Activated naive CD4-positive, alpha-beta T cell treated with anti-CD3 and anti-CD28 coated beads, Interleukin-2, amount 50 U/mL, for 16 hours (primary cell): ENCODE data around the gene IZUMO3.
"Not testable (repeated sequence)": the region's sequence is repeated elsewhere in the genome, so short reads cannot be mapped to it uniquely, and the experiment has no call there.

Source experiments
- DNase-seq: peaks from one replicate; pipeline ENCODE4 v3.0.0-alpha.2; 2020

IZUMO3 gene, protein sequence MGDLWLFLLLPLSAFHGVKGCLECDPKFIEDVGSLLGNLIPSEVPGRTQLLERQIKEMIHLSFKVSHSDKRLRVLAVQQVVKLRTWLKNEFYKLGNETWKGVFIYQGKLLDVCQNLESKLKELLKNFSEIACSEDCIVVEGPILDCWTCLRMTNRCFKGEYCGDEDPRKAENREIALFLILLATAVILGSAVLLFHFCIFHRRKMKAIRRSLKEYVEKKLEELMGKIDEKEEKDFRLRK

DNA sequence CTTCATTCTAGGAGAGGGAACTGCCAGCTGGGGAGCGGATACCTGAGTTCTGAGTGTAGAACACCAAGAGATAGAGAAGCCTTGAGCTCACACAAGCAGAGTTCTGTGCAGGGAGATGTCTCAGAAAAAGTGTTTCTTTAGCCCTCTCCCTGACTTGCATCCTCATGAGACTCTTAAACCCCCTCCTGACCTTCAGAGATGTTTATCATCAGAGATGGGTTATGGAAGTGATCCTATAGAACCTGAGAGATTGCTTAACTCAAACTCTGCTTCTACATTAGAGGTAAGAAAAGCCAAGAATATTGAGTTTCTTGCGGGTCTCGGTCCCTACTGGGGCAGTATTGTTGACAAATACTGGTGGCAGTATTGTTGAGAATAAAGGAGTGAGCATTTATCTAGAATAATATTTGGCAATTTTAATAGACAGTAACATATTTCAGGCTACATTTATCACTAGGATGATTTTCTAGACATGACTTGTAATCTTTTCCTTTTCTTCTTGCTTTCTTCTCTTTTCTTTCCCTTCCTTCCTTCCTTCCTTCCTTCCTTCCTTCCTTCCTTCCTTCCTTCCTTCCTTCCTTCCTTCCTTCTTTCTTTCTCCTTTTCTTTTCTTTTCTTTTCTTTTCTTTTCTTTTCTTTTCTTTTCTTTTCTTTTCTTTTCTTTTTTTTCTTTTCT lies at the start of gene IZUMO3:
Gene IZUMO3, minus strand, starts transcription at position 51 of the 676 bp plus-strand sequence. CDS start 248 bp downstream, outside the sequence.
- no peak for DNase-seq

DNA sequence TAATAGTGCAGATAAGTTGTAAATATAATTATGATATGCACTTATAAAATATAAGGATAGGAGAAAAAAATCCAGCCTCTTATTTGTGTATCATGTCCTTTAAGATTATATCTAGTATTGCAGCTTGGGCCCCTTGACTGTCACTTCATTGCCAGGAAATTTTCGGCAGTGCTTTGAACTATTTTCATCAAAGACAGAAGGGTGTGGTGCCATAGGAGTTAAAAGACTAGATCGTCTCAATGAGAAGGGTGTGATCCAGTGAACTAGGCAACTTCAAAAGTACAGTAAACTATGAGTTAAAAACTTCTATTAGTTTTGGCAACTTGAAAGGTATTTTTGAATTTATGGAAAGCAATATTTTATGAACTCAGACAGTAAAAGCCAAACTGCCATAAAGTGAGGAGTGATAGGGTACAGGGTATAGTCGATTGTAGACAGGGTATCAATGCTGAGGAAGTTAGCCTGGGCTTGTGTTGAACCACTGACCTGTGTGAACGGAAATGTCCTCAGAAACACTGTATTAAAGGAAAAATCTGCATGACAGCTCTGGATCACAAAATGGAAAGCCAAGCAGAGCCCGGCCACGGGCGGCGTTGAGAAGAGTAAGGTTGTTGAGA lies 48.6 kb upstream of the IZUMO3 start:
- no peak for DNase-seq

DNA sequence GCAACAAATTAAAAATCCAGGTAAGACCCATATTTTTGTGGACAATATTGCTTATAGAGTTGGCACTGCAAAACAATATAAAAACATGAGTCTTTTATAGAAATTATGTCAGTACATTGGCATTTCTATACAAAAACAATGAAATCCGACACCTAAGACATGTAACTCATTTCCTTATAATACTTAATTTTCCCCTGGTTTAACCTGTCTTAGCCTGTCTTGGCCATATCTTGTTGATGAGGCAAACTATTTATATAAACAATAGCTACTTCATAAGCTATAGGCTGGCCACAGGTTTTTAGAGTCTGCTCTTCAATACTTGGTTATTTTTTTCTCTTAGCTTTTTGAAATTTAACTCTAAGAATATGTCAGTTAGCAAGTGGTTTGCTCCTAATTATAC lies 44.7 kb upstream of the IZUMO3 start:
- DNase-seq = no peak

DNA sequence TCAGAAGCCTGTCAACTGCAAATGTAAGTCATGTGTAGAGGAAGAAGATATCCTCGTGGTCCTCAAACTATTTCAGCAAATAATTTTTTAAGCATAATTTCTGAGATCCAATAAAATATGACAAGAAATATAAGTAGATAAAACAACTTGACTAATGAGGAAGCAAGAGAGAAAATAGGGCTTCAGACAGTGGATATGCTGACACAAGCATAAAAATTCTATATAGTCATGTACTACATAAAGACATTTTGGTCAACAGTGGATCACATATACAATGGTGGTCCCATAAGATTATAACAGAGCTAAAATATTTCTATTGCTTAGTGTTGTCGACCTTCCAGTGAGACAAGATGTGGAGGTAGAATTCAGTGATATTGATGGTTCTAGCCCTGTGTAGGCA lies 42.2 kb upstream of the IZUMO3 start:
- DNase-seq = no peak

DNA sequence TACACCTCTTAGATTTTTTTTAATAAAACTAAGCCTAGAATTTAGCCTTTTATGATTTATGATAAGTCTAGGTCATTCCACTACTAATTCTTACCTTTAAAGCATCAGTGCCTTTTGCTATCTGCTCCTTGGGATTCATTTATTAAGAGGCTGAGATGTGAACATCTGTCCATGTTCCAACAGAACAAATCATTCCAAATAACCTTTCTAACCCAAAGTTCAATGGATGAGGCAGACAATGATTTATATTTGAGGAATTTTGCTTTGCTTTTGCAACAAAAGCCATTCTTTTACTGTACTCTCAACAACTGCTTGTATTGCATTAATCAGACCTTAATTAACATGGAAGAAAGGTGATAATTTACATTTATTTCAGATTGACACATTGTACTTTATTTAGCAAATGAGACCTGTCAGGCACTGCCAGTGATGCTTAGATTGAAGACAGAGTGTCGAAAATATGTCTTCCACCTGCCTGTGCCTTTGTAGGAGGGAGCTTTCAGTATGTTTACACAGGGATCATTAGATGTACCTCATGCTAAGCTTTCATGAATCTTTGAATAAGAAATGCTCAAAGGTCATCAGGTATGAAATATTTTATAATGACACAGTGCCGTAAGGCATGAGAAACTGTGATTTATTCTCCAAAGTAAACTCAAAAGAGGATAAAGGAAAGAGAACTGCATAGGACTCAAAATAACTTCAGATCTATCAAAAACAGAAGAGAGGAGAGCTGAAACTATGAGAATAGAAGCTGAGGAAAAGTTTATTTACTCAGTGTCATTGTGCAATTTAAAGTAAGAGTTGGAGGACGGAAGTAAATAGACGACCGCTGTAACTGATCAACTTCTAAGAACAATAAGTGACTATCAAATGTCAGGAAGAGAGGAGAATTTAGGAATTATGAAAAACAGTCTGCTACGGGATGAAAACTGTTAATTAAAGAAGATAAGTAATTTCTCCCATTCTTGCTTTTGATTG lies 36.7 kb upstream of the IZUMO3 start:
- no peak for DNase-seq

DNA sequence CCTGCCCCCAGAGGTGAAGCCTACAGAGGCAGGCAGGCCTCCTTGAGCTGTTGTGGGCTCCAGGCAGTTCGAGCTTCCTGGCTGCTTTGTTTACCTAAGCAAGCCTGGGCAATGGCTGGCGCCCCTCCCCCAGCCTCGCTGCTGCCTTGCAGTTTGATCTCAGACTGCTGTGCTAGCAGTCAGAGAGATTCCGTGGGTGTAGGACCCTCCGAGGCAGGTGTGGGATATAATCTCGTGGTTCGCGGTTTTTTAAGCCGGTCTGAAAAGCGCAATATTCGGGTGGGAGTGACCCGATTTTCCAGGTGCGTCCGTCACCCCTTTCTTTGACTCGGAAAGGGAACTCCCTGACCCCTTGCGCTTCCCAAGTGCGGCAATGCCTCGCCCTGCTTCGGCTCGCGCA lies 34.3 kb upstream of the IZUMO3 start:
- DNase-seq = not testable (repeated sequence)

DNA sequence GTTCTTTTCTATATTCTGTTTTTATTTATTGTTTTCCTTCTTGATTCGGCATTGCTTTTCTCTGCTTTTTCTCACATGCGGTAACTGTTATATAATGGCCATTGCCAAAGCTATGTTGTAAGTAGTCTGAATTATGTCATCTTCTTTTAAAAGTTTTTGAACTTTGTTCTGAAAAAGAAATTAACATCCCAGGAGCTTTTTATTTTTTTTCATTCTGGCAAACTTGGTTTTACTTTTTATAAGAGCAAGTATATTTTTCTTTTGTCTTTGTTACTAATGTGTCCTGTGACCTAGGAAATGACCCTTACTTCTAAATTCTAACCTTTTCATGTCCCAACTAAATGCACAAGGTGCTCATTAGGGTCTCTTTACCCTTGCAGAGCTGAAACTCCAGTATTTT lies 26.7 kb upstream of the IZUMO3 start:
- no peak for DNase-seq

DNA sequence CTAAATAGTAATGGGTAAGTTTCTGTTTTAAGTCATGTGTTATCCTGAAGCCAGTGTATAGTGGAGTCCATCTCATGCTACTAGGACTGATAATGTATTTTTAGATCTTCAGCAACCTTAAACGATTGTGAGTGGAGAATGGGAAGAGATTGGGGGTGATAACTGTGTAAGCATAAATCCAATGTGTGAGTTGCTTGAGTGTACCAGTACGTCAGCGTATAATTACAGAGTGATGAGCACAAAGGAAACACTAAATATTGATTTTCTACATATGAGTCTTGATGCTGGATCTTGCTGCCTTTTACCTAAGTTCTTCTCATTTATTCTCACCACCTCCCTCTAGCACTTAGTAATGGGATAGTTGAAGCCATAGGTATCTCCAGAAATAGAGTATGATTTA lies 16.3 kb upstream of the IZUMO3 start:
- no peak for DNase-seq

DNA sequence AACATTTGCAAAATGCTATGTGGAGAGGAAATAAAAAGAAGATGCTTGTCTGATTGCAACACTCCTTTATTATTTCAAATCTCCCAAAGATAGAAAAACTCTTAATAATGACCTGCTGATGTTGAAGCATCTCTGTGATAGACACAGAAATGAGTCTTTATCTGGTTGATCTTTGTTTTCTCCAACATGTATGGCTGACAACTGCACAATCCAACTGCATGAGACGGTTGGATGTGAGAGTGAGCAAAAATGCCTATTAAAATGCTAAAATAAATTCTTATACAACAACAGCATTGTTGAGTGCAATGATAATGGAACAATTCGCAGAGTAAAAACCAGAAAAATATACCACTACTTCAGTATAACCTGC lies 7.5 kb upstream of the IZUMO3 start:
- no peak for DNase-seq

DNA sequence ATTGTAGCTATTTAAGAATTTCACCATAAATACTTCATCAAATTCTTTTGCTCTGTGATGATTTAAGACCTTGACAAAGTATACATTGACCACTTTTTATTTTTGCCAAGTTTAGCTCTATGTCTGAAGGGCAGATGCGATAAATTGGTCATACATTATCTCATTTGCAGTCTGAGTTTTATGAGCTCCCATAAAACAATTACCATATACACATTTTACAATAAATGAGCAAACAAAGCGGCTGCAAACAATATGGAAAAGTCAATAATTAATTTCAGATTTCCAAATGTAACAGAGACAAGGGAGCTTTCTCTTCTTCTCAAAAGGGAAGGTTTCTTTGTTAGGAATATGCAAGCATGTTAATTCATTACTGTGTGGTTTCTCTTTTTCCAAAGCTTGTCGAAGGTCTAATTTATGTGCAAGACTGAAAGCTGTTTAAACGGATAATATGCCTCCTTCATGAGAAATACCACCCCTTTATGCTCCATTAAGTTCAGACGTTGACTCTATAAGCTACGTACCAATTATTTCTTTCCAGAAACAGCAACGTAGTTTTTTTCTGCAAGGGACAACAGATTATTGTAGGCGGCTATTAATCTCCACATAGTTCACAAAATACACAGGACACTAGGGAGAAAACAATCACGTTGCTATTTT lies 7.0 kb upstream of the IZUMO3 start:
- DNase-seq = no peak

DNA sequence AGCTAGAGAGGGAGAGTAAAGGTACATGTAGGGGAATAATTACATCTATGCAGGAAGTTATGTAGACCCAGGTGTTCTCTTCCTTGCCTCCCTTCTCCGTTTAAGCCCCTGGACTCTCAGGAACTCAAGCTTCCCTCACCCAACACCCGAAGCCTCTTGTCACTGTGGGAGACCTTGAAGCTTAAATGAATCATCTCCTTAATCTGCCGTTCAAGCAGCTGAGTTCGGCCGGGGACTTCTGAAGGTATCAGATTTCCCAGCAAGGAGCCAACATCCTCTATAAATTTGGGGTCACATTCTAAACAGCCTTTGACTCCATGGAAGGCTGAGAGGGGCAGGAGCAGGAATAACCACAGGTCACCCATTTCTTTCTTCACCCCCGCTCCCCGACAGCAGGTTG lies 412 bp downstream of the IZUMO3 start:
- no peak for DNase-seq

DNA sequence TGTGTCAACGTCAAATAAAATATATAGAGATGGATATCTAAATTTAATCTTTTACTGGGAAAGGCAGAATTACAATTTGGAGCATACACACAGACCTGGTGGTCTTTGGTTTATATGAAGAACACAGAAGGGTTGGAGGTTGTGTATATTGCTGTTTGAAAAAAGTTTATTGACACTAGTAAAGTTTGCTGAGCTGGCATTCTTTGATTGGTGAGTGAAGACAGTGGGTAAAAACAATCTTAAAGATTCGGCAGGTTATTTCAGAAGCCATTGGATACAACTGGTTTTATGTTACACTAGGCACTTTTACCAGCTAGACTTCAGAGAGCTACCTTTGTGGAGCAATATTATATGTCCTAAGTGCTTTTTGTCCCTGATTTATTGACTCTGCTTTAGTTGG lies 27.2 kb downstream of the IZUMO3 start:
- DNase-seq = no peak

DNA sequence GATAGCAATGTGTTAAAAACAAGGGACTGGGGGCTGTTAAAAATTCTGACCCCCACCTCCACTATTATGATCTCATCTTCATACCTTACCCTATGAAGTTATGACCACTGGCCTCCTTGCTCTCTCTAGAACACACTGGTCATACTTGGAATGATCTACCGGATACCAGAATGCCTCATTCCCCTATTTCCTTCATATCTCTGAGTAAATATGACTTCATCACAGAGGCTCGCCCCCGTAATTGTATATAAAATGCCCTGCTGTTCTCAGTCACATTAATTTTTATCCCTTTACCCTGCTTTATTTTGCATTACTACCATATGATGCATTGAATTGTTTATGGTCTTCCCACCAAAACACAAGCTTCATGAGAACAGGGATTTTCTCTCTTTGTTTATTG lies 29.2 kb downstream of the IZUMO3 start:
- no peak for DNase-seq

DNA sequence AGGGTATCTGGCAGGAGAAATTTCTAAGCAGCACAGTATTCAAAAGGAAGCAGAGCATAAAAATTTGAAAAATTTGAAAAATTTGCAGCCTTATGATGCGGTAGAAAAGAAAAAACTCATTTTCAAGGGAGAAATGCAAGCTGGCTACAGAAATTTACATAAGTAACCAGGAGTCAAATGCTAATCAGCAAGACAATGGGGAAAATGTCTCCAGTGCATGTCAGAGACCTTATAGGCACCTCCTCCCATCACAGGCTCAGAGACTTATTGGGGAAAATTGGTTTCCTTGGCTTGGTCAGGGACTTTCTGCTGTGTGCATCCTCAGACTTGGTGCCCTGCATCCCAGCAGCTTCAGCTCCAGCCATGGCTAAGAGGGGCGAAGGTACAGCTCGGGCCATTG lies 35.8 kb downstream of the IZUMO3 start:
- no peak for DNase-seq

DNA sequence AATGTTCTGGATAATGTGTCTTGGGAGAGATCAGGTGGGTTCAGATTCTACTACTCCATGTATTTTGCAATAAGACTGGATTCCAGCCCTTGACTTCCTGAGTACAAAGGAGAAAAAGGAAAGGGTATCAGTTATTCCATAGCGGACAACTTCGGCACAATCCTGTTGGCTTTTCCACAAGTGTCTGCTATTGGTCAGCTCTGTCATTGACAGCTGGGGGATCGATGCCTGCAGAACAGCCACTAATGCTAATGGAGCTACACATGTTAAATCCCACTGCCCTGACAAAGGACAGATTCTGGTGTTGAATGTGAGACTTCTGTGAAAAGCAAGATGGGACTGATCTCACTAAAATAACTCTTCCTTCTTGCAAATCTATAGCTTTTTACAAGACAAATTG lies 41.2 kb downstream of the IZUMO3 start:
- DNase-seq = no peak

DNA sequence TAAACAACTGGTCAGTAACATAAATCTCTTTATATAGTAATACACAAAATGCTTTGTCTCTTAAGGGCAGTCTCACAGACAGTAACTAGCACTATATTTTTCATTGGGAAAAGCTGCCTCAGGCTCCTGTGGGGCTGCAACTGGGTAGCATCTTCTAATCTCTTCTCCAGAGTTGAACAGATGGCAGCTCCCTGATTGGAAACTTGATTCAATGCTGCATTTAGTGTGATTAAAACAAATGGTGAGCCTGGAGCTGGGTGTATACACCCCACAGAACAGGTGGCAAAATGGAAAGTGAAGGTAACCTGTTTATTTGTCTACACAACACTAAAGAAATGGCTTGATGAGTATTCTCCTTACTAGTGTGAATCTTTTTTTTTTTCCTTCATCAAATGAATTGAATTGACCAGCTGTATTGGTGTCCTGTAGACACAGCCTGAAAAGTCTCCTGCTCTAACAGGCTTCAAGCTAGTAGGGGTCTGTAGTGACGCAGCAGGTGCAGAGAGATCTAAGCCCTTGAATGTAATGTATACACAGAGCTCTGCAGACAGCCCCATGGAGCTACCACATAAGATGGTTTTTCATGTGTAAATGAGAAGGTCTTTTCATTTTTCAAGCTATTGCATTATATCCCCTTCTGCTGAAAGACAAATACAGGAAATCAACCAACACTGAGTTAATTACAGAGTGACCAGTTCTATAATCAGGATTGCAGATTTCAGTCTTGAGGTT lies 43.3 kb downstream of the IZUMO3 start:
- DNase-seq = no peak

DNA sequence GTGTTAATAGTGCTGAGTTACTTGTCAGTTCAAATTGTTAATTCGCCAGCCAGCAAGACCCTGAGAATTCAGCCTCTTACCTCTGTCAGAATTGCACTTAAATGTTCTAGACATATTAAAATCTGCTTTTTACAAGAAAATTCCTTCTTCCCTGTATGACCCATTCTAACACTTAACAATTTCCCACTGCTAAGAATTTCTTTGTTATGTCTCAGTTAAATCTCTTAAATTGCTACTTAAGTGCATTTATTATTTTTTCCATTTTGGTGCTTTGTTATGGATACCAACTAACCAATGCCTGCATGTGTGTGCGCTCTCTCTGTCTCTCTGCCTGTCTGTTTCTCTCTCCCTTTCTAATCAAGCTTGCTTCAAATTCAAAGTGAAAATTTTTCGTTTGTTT lies 44.9 kb downstream of the IZUMO3 start:
- DNase-seq = no peak

DNA sequence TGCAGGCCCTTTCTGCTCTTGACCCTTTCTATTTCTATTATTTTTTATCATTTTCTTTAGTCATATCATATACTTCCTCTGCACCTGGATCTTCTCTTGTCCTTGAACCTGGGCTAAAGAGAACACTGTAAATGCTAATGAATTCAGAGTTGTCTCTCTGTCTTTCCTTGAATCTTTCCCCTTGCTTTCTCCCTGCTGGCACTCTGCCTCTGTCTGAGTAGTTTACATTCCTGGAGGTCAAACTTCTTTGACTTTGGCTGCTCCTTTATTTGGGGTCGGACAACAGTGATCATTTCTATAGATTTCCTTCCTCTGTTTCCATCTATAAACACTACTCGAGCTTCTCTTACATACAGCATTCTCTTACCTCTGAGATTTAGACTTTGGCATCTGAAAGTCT lies 47.1 kb downstream of the IZUMO3 start:
- no peak for DNase-seq

DNA sequence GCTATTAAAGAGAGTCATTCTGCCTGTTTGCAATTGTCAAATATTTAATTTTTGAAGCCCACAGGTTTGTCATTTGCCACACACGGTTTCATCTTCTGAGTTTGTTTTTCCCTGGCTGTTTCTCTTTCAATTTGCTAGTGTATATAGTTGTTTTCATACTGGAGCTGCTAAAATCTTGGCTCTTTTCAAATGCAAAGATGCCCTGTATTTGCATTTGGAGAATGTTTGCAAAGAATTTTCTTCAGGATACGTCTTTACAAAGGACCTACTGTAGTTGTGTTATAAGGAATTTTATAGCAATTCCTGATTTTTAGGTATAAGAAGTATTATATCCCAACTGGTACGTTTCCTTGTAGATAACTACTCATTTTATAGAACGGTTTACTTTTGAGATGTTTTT lies 48.0 kb downstream of the IZUMO3 start:
- no peak for DNase-seq
